ENCODE data around the gene ITPKB.

The ITPKB gene

GRCh38 chr1:226656201-226656600 lies 82.9 kb downstream of the ITPKB start:
- Histone ChIP-seq H3K36me3 (ENCODE audit: control insufficient read depth in 5 of 5, insufficient read depth in 5 of 5, low read length in 5 of 5) (peaks cover 0 to 2% (median 0%) of the 10 kb centered on the region in 5 donors), H3K4me3 (ENCODE audit: low read depth in 1 of 5, low read length in 5 of 5) (no peak overlapping the region), H3K9me3 (ENCODE audit: control insufficient read depth in 5 of 5, low read length in 5 of 5) (no peaks in the 10 kb centered on the region), H3K9ac (ENCODE audit: low read length in 5 of 5) (peak overlapping the region in 2 of 5 donors; percentile 20 to 51), H3K4me1 (ENCODE audit: control insufficient read depth in 5 of 5, insufficient read depth in 5 of 5, low read length in 5 of 5) (peaks cover 24 to 86% (median 71%) of the 10 kb centered on the region in 5 donors), H3K27ac (ENCODE audit: low read depth, low read length) (peak overlapping the region; percentile 69), H3K27me3 (ENCODE audit: control insufficient read depth in 5 of 5, insufficient read depth in 4 of 5, low read length in 5 of 5) (peaks cover 0 to 3% (median 0%) of the 10 kb centered on the region in 5 donors)

DNA sequence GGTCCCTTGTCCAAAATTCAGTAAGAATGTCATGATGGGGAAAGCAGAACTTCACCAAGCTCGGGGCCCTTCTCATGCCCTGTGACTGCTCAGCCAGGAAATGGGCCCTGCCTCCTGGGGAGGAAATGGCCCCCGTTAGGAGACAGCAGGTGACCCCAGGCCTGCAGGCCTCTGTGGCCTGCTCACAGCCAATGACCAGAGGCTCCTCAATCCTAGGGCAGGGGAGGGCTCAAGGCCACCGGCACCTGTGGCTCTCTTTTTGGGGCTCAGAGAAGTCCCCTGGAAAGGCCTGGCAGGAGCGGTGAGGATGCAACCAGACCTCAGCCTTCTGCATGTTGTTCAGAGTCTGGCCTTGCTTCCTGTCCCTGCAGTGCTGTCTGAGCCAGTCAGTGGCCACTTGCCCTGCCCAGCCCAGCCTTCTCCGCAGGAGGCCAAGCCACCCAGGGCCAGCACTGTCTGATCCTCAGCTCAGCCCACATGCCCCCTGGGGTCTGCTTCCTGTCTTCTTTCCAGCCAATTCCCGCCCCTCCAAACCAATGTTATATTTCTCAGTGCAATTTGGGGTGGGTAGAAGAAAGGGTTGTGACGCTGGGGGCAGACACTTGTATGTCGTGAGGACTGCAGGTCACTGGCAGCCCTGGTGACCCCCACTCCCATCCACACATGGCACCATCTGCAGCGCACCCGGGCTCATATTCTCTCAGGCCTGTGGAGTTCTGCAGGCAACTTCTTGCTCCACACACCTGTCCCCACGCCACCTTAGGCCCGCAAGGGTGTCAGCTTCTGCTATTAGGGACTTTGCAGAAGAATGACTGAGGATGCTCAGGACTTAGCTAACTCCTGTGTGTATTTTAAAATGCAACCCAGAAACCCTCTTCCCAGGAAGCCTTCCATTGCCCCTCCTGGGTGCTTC lies 83.6 kb downstream of the ITPKB start:
- Histone ChIP-seq H3K4me1 (ENCODE audit: control insufficient read depth in 5 of 5, insufficient read depth in 5 of 5, low read length in 5 of 5) (peaks cover 21 to 85% (median 64%) of the 10 kb centered on the region in 5 donors), H3K36me3 (ENCODE audit: control insufficient read depth in 5 of 5, insufficient read depth in 5 of 5, low read length in 5 of 5) (no peaks in the 10 kb centered on the region), H3K27ac (ENCODE audit: low read depth, low read length) (peak overlapping the region; percentile 69), H3K9me3 (ENCODE audit: control insufficient read depth in 5 of 5, low read length in 5 of 5) (no peaks in the 10 kb centered on the region), H3K9ac (ENCODE audit: low read length in 5 of 5) (peak overlapping the region in 3 of 5 donors; percentile 12 to 51 (median 23)), H3K4me3 (ENCODE audit: low read depth in 1 of 5, low read length in 5 of 5) (no peak overlapping the region), H3K27me3 (ENCODE audit: control insufficient read depth in 5 of 5, insufficient read depth in 4 of 5, low read length in 5 of 5) (peaks cover 0 to 3% (median 0%) of the 10 kb centered on the region in 5 donors)

GRCh38 chr1:226654668-226655055 lies 84.4 kb downstream of the ITPKB start:
- peak overlapping the region; percentile 69 for H3K27ac ChIP-seq (ENCODE audit: low read depth, low read length)
- H3K4me1 ChIP-seq (ENCODE audit: control insufficient read depth in 5 of 5, insufficient read depth in 5 of 5, low read length in 5 of 5): peaks cover 17 to 81% (median 55%) of the 10 kb centered on the region in 5 donors

GRCh38 chr1:226654046-226654667 lies 84.9 kb downstream of the ITPKB start:
- Histone ChIP-seq H3K4me1 (ENCODE audit: control insufficient read depth in 5 of 5, insufficient read depth in 5 of 5, low read length in 5 of 5) (peaks cover 17 to 79% (median 50%) of the 10 kb centered on the region in 5 donors), H3K9me3 (ENCODE audit: control insufficient read depth in 5 of 5, low read length in 5 of 5) (no peaks in the 10 kb centered on the region), H3K27ac (ENCODE audit: low read depth, low read length) (peak overlapping the region; percentile 69), H3K36me3 (ENCODE audit: control insufficient read depth in 5 of 5, insufficient read depth in 5 of 5, low read length in 5 of 5) (peaks cover 0 to 3% (median under 1%) of the 10 kb centered on the region in 5 donors), H3K27me3 (ENCODE audit: control insufficient read depth in 5 of 5, insufficient read depth in 4 of 5, low read length in 5 of 5) (peaks cover 0 to 3% (median 0%) of the 10 kb centered on the region in 5 donors), H3K9ac (ENCODE audit: low read length in 5 of 5) (peak overlapping the region in 2 of 5 donors; percentile 0 to 11), H3K4me3 (ENCODE audit: low read depth in 1 of 5, low read length in 5 of 5) (no peak overlapping the region)

More at GRCh38 chr1:226654668-226655055, 84.4 kb downstream of the ITPKB start:
- Histone ChIP-seq H3K36me3 (ENCODE audit: control insufficient read depth in 5 of 5, insufficient read depth in 5 of 5, low read length in 5 of 5) (no peaks in the 10 kb centered on the region), H3K27me3 (ENCODE audit: control insufficient read depth in 5 of 5, insufficient read depth in 4 of 5, low read length in 5 of 5) (peaks cover 0 to 3% (median 0%) of the 10 kb centered on the region in 5 donors), H3K9ac (ENCODE audit: low read length in 5 of 5) (peak overlapping the region in 3 of 5 donors; percentile 0 to 23 (median 11)), H3K4me3 (ENCODE audit: low read depth in 1 of 5, low read length in 5 of 5) (no peak overlapping the region), H3K9me3 (ENCODE audit: control insufficient read depth in 5 of 5, low read length in 5 of 5) (no peaks in the 10 kb centered on the region)

DNA sequence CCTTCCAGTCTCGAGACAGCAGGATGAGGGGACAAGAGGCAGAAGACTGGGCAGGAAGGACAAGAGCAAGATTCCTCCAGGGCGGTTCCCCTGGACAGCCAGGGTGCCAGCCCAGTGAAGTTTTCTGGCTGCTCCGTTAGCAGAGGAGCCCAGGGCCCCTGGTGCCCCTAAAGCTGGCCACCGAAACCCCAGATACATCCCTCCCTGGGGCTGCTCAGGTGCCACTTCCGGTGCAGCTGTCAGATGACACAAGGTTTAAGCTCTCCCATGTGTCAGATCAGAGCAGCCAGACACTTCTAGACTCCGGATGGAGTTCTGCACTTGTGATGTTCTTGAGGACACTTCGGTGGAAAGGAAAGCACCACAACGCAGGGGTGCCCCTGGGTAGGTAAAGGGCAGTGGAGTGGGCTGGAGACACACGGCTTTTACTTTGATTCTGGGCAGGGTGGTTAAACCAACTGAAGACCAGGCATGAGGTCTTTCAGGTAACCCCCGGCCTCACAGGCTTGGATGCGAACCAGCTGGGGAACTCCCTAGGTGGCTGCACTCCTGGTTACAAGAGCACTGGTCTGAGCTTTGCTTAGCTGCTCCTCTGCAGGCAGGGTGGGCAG lies 85.7 kb downstream of the ITPKB start:
- peaks cover 17 to 74% (median 44%) of the 10 kb centered on the region in 5 donors for H3K4me1 ChIP-seq (ENCODE audit: control insufficient read depth in 5 of 5, insufficient read depth in 5 of 5, low read length in 5 of 5)
- H3K27me3 ChIP-seq (ENCODE audit: control insufficient read depth in 5 of 5, insufficient read depth in 4 of 5, low read length in 5 of 5): peaks cover 0 to 3% (median 0%) of the 10 kb centered on the region in 5 donors
- no peak overlapping the region for H3K9ac ChIP-seq (ENCODE audit: low read length in 5 of 5)
- H3K36me3 ChIP-seq (ENCODE audit: control insufficient read depth in 5 of 5, insufficient read depth in 5 of 5, low read length in 5 of 5): peaks cover 0 to 9% (median 4%) of the 10 kb centered on the region in 5 donors
- peak overlapping the region; percentile 69 for H3K27ac ChIP-seq (ENCODE audit: low read depth, low read length)
- no peaks in the 10 kb centered on the region for H3K9me3 ChIP-seq (ENCODE audit: control insufficient read depth in 5 of 5, low read length in 5 of 5)
- H3K4me3 ChIP-seq (ENCODE audit: low read depth in 1 of 5, low read length in 5 of 5): no peak overlapping the region

GRCh38 chr1:226652613-226653012 lies 86.5 kb downstream of the ITPKB start:
- Histone ChIP-seq H3K9ac (ENCODE audit: low read length in 5 of 5) (no peak overlapping the region), H3K9me3 (ENCODE audit: control insufficient read depth in 5 of 5, low read length in 5 of 5) (no peaks in the 10 kb centered on the region), H3K27me3 (ENCODE audit: control insufficient read depth in 5 of 5, insufficient read depth in 4 of 5, low read length in 5 of 5) (peaks cover 0 to 3% (median 0%) of the 10 kb centered on the region in 5 donors)

GRCh38 chr1:226651732-226652105 lies 87.4 kb downstream of the ITPKB start:
- no peak overlapping the region for H3K27ac ChIP-seq (ENCODE audit: low read depth, low read length)
- H3K9me3 ChIP-seq (ENCODE audit: control insufficient read depth in 5 of 5, low read length in 5 of 5): no peaks in the 10 kb centered on the region
- H3K36me3 ChIP-seq (ENCODE audit: control insufficient read depth in 5 of 5, insufficient read depth in 5 of 5, low read length in 5 of 5): peaks cover 0 to 26% (median 21%) of the 10 kb centered on the region in 5 donors
- no peaks in the 10 kb centered on the region for H3K27me3 ChIP-seq (ENCODE audit: control insufficient read depth in 5 of 5, insufficient read depth in 4 of 5, low read length in 5 of 5)
- H3K4me1 ChIP-seq (ENCODE audit: control insufficient read depth in 5 of 5, insufficient read depth in 5 of 5, low read length in 5 of 5): peaks cover 9 to 57% (median 31%) of the 10 kb centered on the region in 5 donors
- no peak overlapping the region for H3K9ac ChIP-seq (ENCODE audit: low read length in 5 of 5)
- H3K4me3 ChIP-seq (ENCODE audit: low read depth in 1 of 5, low read length in 5 of 5): no peak overlapping the region

More at GRCh38 chr1:226652613-226653012, 86.5 kb downstream of the ITPKB start:
- H3K36me3 ChIP-seq (ENCODE audit: control insufficient read depth in 5 of 5, insufficient read depth in 5 of 5, low read length in 5 of 5): peaks cover 0 to 17% (median 12%) of the 10 kb centered on the region in 5 donors
- no peak overlapping the region for H3K4me3 ChIP-seq (ENCODE audit: low read depth in 1 of 5, low read length in 5 of 5)
- peaks cover 16 to 66% (median 40%) of the 10 kb centered on the region in 5 donors for H3K4me1 ChIP-seq (ENCODE audit: control insufficient read depth in 5 of 5, insufficient read depth in 5 of 5, low read length in 5 of 5)
- no peak overlapping the region for H3K27ac ChIP-seq (ENCODE audit: low read depth, low read length)

DNA sequence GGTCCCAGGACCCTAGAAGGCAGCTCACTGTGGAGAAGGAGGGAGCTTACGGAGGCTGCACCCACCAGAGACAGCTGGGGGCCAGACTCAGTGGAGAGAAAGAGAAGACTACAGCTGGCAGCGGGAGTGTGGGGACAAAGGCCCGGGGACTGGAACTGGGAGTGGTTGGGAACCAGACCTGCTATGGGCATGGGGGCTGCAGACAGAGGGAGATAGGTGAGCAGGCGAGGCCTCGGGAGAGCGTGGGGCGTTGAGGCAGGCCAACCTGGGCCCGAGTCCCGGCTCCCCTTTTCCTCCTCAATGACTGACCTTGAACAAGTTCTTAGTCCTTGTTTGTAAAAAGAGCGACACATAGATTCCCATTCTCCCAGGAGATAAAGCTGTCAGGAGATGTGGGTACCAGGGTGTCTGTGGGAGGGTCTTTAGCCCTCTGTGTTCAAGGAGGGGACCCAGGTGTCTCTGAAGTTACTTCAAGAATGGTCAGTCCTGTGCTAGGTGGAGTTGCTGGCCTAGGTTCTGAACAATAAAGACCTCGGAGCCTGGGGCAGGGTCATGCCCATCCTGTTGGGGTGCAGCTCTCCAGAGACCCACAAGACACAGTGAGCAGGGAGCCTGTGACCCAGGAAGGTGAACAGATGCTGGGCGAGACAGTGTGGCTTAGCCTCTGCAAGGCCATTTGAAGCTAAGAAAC lies 87.9 kb downstream of the ITPKB start:
- Histone ChIP-seq H3K4me3 (ENCODE audit: low read depth in 1 of 5, low read length in 5 of 5) (no peak overlapping the region), H3K9ac (ENCODE audit: low read length in 5 of 5) (no peak overlapping the region), H3K9me3 (ENCODE audit: control insufficient read depth in 5 of 5, low read length in 5 of 5) (no peaks in the 10 kb centered on the region), H3K27ac (ENCODE audit: low read depth, low read length) (no peak overlapping the region), H3K27me3 (ENCODE audit: control insufficient read depth in 5 of 5, insufficient read depth in 4 of 5, low read length in 5 of 5) (no peaks in the 10 kb centered on the region), H3K4me1 (ENCODE audit: control insufficient read depth in 5 of 5, insufficient read depth in 5 of 5, low read length in 5 of 5) (peaks cover 5 to 52% (median 28%) of the 10 kb centered on the region in 5 donors), H3K36me3 (ENCODE audit: control insufficient read depth in 5 of 5, insufficient read depth in 5 of 5, low read length in 5 of 5) (peaks cover 0 to 31% (median 25%) of the 10 kb centered on the region in 5 donors)

- Histone ChIP-seq H3K27me3 (ENCODE audit: control insufficient read depth in 5 of 5, insufficient read depth in 4 of 5, low read length in 5 of 5) (no peaks in the 10 kb centered on the region), H3K9ac (ENCODE audit: low read length in 5 of 5) (no peak overlapping the region), H3K27ac (ENCODE audit: low read depth, low read length) (peak overlapping the region; percentile 30), H3K36me3 (ENCODE audit: control insufficient read depth in 5 of 5, insufficient read depth in 5 of 5, low read length in 5 of 5) (peaks cover 0 to 40% (median 33%) of the 10 kb centered on the region in 5 donors), H3K4me1 (ENCODE audit: control insufficient read depth in 5 of 5, insufficient read depth in 5 of 5, low read length in 5 of 5) (peaks cover 5 to 52% (median 23%) of the 10 kb centered on the region in 5 donors), H3K4me3 (ENCODE audit: low read depth in 1 of 5, low read length in 5 of 5) (no peak overlapping the region), H3K9me3 (ENCODE audit: control insufficient read depth in 5 of 5, low read length in 5 of 5) (no peaks in the 10 kb centered on the region)
These were observed 88.7 kb downstream of the ITPKB start for GRCh38 chr1:226650236-226650841.

All from subcutaneous abdominal adipose tissue (tissue), 5 donors.